Stimulated activated naive CD8-positive, alpha-beta T cell treated with anti-CD3 and anti-CD28 coated beads, Interleukin-15, amount 100 ng/mL, for 72 hours (primary cell): Measurements from ENCODE around the gene SLC9C1.

Experiments used
- ATAC-seq: fragments of 150-1000 bp; cut with Tn5 transposase; 2 replicates; pipeline ENCODE4 v1.10.0; 2021; ENCODE audit warnings: mild to moderate bottlenecking, moderate library complexity
- DNase-seq, 2 donors: peaks; one replicate each; pipeline ENCODE4 v3.0.0; 2021 to 2022
- H3K27ac Mint-ChIP-seq, 2 donors: one replicate each; pipeline ENCODE4 v1.8.0; 2022; ENCODE audit warnings: mild to moderate bottlenecking in 2 of 2, mixed read lengths in 2 of 2, moderate library complexity in 2 of 2
- H3K27me3 Mint-ChIP-seq: one replicate; pipeline ENCODE4 v1.8.0; 2022; ENCODE audit warnings: mixed read lengths
- H3K4me1 Mint-ChIP-seq: one replicate; pipeline ENCODE4 v1.8.0; 2022; ENCODE audit warnings: mild to moderate bottlenecking, mixed read lengths
- H3K4me3 Mint-ChIP-seq, 2 donors: one replicate each; pipeline ENCODE4 v1.8.0; 2022; ENCODE audit warnings: mild to moderate bottlenecking in 2 of 2, mixed read lengths in 2 of 2, moderate library complexity in 1 of 2
- H3K9me3 Mint-ChIP-seq, 2 donors: one replicate each; pipeline ENCODE4 v1.8.0; 2022; ENCODE audit warnings: mixed read lengths in 2 of 2

SLC9C1 gene

DNA sequence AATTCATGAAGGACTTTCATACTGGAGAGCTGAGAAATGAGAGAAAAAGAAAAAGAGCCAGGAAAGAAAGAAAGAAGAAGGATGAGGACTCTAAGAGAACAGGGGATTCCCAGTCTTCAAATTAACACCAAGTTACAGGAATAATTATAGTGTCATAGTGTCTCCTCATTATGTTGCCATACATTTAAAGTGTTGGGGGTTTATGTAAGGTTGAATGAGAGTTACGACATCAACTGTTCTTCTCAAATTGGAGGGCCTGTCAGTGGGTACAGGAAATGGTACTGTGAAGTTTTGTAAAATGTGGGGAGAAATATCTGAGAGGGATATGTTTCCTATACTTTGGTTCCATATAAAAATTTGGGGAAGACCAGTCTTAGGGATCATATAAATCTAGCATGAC is 26.7 kb upstream of the SLC9C1 start:
- no peak for ATAC-seq
- peaks cover 7% of the 10 kb centered on the region for H3K4me1 Mint-ChIP-seq
- H3K27me3 Mint-ChIP-seq: peaks cover 15% of the 10 kb centered on the region
- H3K27ac Mint-ChIP-seq: no peak overlapping the region
- DNase-seq: no peak
- H3K4me3 Mint-ChIP-seq: no peak overlapping the region
- H3K9me3 Mint-ChIP-seq: no peaks in the 10 kb centered on the region

- H3K4me3 Mint-ChIP-seq: no peak overlapping the region
- H3K9me3 Mint-ChIP-seq: peaks cover 5 to 7% of the 10 kb centered on the region in 2 donors
- peaks cover 18% of the 10 kb centered on the region for H3K27me3 Mint-ChIP-seq
- ATAC-seq (no peak), DNase-seq (no peak)
- peaks cover 7% of the 10 kb centered on the region for H3K4me1 Mint-ChIP-seq
- H3K27ac Mint-ChIP-seq: no peak overlapping the region
Measured at GRCh38 chr3:112319516-112320276, 25.7 kb upstream of the SLC9C1 start.

- no peak for ATAC-seq
- no peak for DNase-seq
- Mint-ChIP-seq H3K27ac (no peak overlapping the region), H3K27me3 (peaks cover 23% of the 10 kb centered on the region), H3K4me1 (peaks cover 6% of the 10 kb centered on the region), H3K4me3 (no peak overlapping the region), H3K9me3 (peaks cover 5 to 12% of the 10 kb centered on the region in 2 donors)
Measured at GRCh38 chr3:112315791-112316190, 21.8 kb upstream of the SLC9C1 start.

GRCh38 chr3:112314649-112315048 is 20.6 kb upstream of the SLC9C1 start:
- Mint-ChIP-seq H3K27ac (no peak overlapping the region), H3K9me3 (peaks cover 5 to 12% of the 10 kb centered on the region in 2 donors), H3K27me3 (peaks cover 23% of the 10 kb centered on the region), H3K4me1 (no peaks in the 10 kb centered on the region), H3K4me3 (no peak overlapping the region)
- DNase-seq (no peak), ATAC-seq (no peak)

GRCh38 chr3:112308151-112308911 is 14.3 kb upstream of the SLC9C1 start:
- no peak for ATAC-seq

DNA sequence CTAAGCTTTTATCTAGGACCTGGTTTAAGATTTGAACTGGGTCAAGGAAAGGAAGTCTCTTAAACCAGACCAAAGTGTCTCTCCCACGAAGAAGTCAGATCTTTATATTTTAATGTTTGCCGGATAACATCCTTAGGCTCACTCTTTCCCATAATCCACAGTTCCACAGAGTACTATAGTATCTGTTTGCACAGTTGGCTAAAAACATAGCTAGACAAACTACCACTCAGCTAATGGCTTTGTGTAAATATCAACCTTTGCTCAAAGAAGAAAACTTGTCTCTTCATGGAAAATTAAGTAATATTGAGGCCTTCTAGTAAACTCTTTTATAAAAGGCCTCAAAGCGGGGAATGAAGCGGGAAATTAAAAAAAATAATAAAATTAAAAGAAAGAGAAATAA is 13.5 kb upstream of the SLC9C1 start:
- no peak for ATAC-seq
- no peaks in the 10 kb centered on the region for H3K27me3 Mint-ChIP-seq

More at GRCh38 chr3:112308151-112308911, 14.3 kb upstream of the SLC9C1 start:
- H3K4me1 Mint-ChIP-seq: no peaks in the 10 kb centered on the region
- no peaks in the 10 kb centered on the region for H3K9me3 Mint-ChIP-seq
- no peaks in the 10 kb centered on the region for H3K27me3 Mint-ChIP-seq
- H3K4me3 Mint-ChIP-seq: no peak overlapping the region
- no peak for DNase-seq
- H3K27ac Mint-ChIP-seq: no peak overlapping the region

DNA sequence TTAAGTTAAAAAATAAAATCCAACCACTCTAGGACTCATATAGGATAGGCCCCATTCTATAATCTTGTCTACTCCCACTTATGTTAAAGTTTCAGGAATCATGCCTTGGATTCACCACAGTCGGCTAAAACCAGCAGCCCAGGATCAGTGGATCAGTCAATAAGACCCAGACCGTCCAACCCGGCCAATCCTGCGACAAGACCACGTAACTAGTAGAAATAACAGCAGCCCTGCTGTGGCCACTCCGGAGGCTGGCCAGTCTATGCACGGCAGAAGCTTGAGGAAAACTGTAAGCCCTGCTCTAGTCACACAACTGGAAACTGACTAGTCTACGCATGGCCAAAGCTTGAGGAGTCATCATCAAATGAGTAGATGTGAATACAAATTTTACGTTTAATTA is 12.8 kb upstream of the SLC9C1 start:
- DNase-seq (no peak), ATAC-seq (no peak)
- H3K27me3 Mint-ChIP-seq: no peaks in the 10 kb centered on the region
- H3K4me3 Mint-ChIP-seq: no peak overlapping the region
- H3K27ac Mint-ChIP-seq: no peak overlapping the region
- no peaks in the 10 kb centered on the region for H3K4me1 Mint-ChIP-seq
- no peaks in the 10 kb centered on the region for H3K9me3 Mint-ChIP-seq

More for the DNA sequence above, 13.5 kb upstream of the SLC9C1 start:
- no peaks in the 10 kb centered on the region for H3K9me3 Mint-ChIP-seq
- H3K4me3 Mint-ChIP-seq: no peak overlapping the region
- no peaks in the 10 kb centered on the region for H3K4me1 Mint-ChIP-seq
- no peak for DNase-seq
- H3K27ac Mint-ChIP-seq: no peak overlapping the region

GRCh38 chr3:112304611-112305010 is 10.6 kb upstream of the SLC9C1 start:
- ATAC-seq (no peak), DNase-seq (no peak)
- no peak overlapping the region for H3K27ac Mint-ChIP-seq
- H3K4me1 Mint-ChIP-seq: no peaks in the 10 kb centered on the region
- no peaks in the 10 kb centered on the region for H3K27me3 Mint-ChIP-seq
- no peak overlapping the region for H3K4me3 Mint-ChIP-seq
- H3K9me3 Mint-ChIP-seq: no peaks in the 10 kb centered on the region

- H3K4me1 Mint-ChIP-seq: peaks cover under 1% of the 10 kb centered on the region
- H3K4me3 Mint-ChIP-seq: no peak overlapping the region
- ATAC-seq: peak; percentile 65
- no peak overlapping the region for H3K27ac Mint-ChIP-seq
- peak in 1 of 2 donors; percentile 20 for DNase-seq
- H3K9me3 Mint-ChIP-seq: no peaks in the 10 kb centered on the region
- H3K27me3 Mint-ChIP-seq: no peaks in the 10 kb centered on the region
Measured at GRCh38 chr3:112303764-112304325, 9.8 kb upstream of the SLC9C1 start.

GRCh38 chr3:112302881-112303763 is 9.1 kb upstream of the SLC9C1 start:
- H3K27ac Mint-ChIP-seq: no peak overlapping the region
- ATAC-seq (peak; percentile 69), DNase-seq (peak in 1 of 2 donors; percentile 10)
- H3K9me3 Mint-ChIP-seq: no peaks in the 10 kb centered on the region
- H3K27me3 Mint-ChIP-seq: no peaks in the 10 kb centered on the region
- H3K4me1 Mint-ChIP-seq: peaks cover 8% of the 10 kb centered on the region
- no peak overlapping the region for H3K4me3 Mint-ChIP-seq

DNA sequence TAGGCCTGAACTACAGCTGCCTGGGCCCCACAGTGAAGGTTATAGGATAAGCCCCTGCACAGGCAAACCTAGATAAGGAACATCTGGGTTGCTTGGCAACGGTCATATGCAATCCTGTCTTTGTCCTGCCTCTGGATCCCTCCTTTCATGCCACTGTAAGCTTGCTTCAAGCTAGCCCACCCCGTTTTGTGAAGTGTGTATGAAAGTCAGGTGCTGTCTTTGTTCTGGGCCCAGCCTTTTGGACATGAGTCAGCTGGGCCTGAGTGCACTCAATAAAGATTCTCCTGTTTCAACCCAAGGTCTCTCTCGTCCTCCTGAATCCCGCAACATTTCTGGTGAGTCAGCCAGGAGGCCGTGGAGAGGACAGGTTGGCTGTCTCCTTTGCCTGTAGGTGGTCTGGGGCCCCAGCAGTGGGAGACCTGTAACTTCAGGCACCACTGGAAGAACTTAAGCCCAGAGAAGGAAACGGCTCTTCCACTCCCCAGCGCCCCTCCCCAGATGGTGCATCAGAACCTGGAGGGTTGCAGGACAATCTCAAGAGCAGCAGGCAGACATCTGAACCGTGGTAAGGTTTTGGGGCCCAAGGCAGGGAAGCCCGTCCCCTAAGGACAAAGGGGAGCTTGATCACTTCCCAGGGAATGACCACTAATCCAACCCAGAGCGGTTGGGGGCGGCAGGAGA is 8.3 kb upstream of the SLC9C1 start:
- peak overlapping the region in 1 of 2 donors; percentile 20 for H3K27ac Mint-ChIP-seq
- no peak for DNase-seq
- ATAC-seq: no peak
- H3K9me3 Mint-ChIP-seq: no peaks in the 10 kb centered on the region
- H3K4me1 Mint-ChIP-seq: peaks cover 14% of the 10 kb centered on the region
- H3K4me3 Mint-ChIP-seq: no peak overlapping the region
- H3K27me3 Mint-ChIP-seq: no peaks in the 10 kb centered on the region

DNA sequence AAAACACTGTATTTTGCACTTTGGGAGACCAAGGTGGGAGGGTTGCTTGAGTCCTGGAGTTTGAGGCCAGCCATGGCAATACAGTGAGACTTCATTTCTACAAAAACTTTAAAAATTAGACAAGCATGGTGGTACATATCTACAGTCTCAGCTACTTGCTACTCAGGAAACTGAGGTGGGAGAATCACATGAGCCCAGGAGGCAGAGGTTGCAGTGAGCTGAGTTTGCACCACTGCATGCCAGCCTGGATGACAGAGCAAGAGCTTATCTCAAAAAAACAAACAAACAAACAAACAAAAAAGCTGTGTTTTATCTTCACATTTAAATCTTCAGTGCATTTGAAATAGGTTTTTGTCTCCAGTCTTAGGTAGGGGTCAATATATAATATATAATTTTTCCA is 4.8 kb upstream of the SLC9C1 start:
- H3K4me3 Mint-ChIP-seq: no peak overlapping the region
- H3K27me3 Mint-ChIP-seq: no peaks in the 10 kb centered on the region
- H3K27ac Mint-ChIP-seq: no peak overlapping the region
- H3K4me1 Mint-ChIP-seq: peaks cover 20% of the 10 kb centered on the region
- no peaks in the 10 kb centered on the region for H3K9me3 Mint-ChIP-seq
- no peak for ATAC-seq
- no peak for DNase-seq

- H3K9me3 Mint-ChIP-seq: no peaks in the 10 kb centered on the region
- ATAC-seq (no peak), DNase-seq (no peak)
- no peaks in the 10 kb centered on the region for H3K27me3 Mint-ChIP-seq
- peaks cover 26% of the 10 kb centered on the region for H3K4me1 Mint-ChIP-seq
- H3K4me3 Mint-ChIP-seq: peak overlapping the region; percentile 14 to 38
- H3K27ac Mint-ChIP-seq: peak overlapping the region in 1 of 2 donors; percentile 62
Measured at GRCh38 chr3:112297714-112298113, 3.7 kb upstream of the SLC9C1 start.

DNA sequence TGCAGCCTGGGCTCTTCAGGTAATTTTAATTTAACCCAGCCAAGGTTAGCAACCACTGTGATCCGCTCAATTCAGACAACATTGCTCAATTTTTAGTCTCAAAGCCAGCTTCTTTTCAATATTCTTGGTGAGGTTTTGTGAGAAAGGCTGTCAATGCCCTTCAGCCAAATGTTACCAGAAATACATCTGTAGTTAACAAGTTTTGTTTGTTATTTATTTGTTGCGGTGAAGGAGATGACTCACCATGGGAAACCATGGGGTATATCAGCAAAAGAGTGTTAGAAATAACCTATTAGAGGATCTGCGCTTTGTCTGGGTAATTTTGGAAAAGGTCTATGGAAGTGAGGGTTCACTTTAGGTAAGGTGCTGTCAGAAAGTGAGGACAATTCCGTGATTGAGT is 5.0 kb downstream of the SLC9C1 start:
- Mint-ChIP-seq H3K27me3 (no peaks in the 10 kb centered on the region), H3K27ac (no peak overlapping the region), H3K4me3 (no peak overlapping the region), H3K9me3 (no peaks in the 10 kb centered on the region), H3K4me1 (peaks cover 7% of the 10 kb centered on the region)
- no peak for ATAC-seq
- DNase-seq: no peak

DNA sequence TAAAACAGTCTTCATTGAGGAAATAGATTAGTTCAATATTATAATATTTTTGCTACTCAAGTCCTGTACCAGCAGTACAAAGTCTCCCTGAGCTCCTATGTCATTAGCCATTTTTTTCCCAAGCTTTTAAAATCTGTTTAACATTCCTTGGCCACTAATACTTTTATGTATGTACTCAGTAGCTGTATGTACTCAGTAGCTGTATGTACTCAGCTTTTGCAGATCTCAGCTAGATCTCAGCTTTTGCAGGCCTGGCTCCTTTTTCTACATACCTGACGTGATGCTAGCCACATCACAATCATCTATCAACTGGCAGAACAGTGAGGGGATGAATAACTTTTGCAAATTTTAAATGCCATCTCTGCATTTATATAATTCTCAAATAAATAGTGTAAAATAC is 13.8 kb downstream of the SLC9C1 start:
- H3K4me1 Mint-ChIP-seq: no peaks in the 10 kb centered on the region
- no peak overlapping the region for H3K27ac Mint-ChIP-seq
- no peaks in the 10 kb centered on the region for H3K9me3 Mint-ChIP-seq
- H3K4me3 Mint-ChIP-seq: no peak overlapping the region
- ATAC-seq (no peak), DNase-seq (no peak)
- H3K27me3 Mint-ChIP-seq: peaks cover 9% of the 10 kb centered on the region
